Erythroblast (primary cell): ENCODE data around the gene MGST1.

Experiments used
- GATA1 ChIP-seq: IDR thresholded peaks from 2 replicates; pipeline ENCODE4 v1.6.1; 2011; ENCODE audit warnings: low read depth, mild to moderate bottlenecking, control low read depth, low read length, moderate library complexity
- POLR2A ChIP-seq: IDR thresholded peaks from 2 replicates; pipeline ENCODE4 v1.6.1; 2011; ENCODE audit warnings: mild to moderate bottlenecking, low read length

DNA sequence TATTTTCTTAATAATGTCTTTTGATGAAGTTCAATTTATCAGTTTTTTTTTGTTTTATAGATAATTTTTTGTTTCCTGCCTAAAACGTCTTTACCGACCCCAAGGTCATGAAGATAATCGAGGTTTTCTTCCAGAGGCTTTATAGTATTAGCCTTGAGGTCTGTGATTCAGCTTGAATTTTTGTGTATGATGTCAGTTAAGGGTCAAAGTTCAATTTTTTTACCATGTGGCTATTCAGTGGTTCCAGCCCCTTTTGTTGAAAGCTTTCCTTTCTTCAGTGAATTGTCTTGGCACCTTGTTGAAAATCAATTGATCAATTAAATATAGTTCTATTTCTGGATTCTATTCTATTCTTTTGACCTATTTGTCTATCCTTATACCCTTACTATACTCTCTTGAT is 3.2 kb upstream of the MGST1 start:
- TF ChIP-seq GATA1 (no peak), POLR2A (no peak)
